Transverse colon (tissue), 4 donors: ENCODE results near the gene WDR18. TPM values are rescaled to one million over a fixed set of nuclear protein-coding genes. Genes with fewer than 3 reads are reported as not detected.

Experiments used
- DNase-seq: peaks from one replicate; pipeline ENCODE4 v3.0.0-alpha.2; 2019
- H3K27ac ChIP-seq, 4 donors: fragments of 200-600 bp; sonication (generic); 2 replicates each; pipeline ENCODE4 v1.5.1; 2016 to 2018; ENCODE audit warnings: inconsistent platforms in 4 of 4
- H3K27me3 ChIP-seq: fragments of 200-600 bp; sonication (generic); 2 replicates; pipeline ENCODE4 v1.5.1; 2017; ENCODE audit warnings: inconsistent platforms
- H3K36me3 ChIP-seq, 4 donors: fragments of 200-600 bp; sonication (generic); 2 replicates each; pipeline ENCODE4 v1.5.1; 2017 to 2019; ENCODE audit warnings: inconsistent platforms in 4 of 4
- H3K4me1 ChIP-seq, 4 donors: fragments of 200-600 bp; sonication (generic); 2 replicates each; pipeline ENCODE4 v1.5.1; 2017 to 2020; ENCODE audit warnings: inconsistent platforms in 4 of 4
- H3K4me3 ChIP-seq, 4 donors: fragments of 200-600 bp; sonication (generic); 1 replicate in 1 of 4; 2 replicates in 3 of 4; pipeline versions ENCODE4 v1.5.1 to v1.6.1; 2017 to 2019; ENCODE audit warnings: inconsistent platforms in 4 of 4
- H3K9me3 ChIP-seq, 2 donors: fragments of 200-600 bp; sonication (generic); 2 replicates each; pipeline ENCODE4 v1.5.1; 2017 to 2019; ENCODE audit warnings: inconsistent platforms in 2 of 2
- EP300 ChIP-seq: sonication (generic); formaldehyde crosslinking; IDR thresholded peaks from one replicate; pipeline ENCODE4 v1.6.1; 2017; ENCODE audit warnings: antibody characterized with exemption, low read depth
- POLR2A ChIP-seq: fragments of 450-650 bp; IDR thresholded peaks from one replicate; pipeline ENCODE4 v1.6.1; 2016; ENCODE audit warnings: antibody characterized with exemption, mild to moderate bottlenecking, moderate library complexity
- POLR2AphosphoS5 ChIP-seq, 3 donors: sonication (generic); formaldehyde crosslinking; IDR thresholded peaks; one replicate each; pipeline ENCODE4 v1.6.1; 2016; ENCODE audit warnings: antibody characterized with exemption in 3 of 3
- WGBS, 2 donors: methylation state at CpG; one replicate each; pipeline ENCODE4 v1.1.5; 2018; ENCODE audit warnings: low coverage in 1 of 2; 5-methylcytosine and 5-hydroxymethylcytosine counted together
- in situ Hi-C, 4 donors: fragments of 200-750 bp; cut with MboI; loops; one replicate each; pipeline versions ENCODE4 v1.15.0 to v1.15.1; 2017; ENCODE audit warnings: low sequenced_read_pairs in 3 of 4, low pct_ligation_motif_present in 1 of 4, low pct_unique_long_range_greater_than_20kb in 1 of 4
- intact Hi-C: fragments of 100-400 bp; cut with DNase I; formaldehyde crosslinking; loops from one replicate; pipeline ENCODE4 v1.15.1; 2023; ENCODE audit warnings: low total_unique reads
- total RNA-seq, 4 donors: library from RNA; depleted of rRNA; stranded (reverse); fragments of >200 nt; gene quantifications; one replicate each; pipeline ENCODE4 v1.1.0, GENCODE V29; 2016
- TF ChIP-seq, protein P1 (sequence below), 5 experiments: fragments of 200-600 bp in 3 of 5; fragments of 450-650 bp in 2 of 5; sonication (generic) in 3 of 5; IDR thresholded peaks; 1 replicate in 2 of 5; 2 replicates in 3 of 5; pipeline ENCODE4 v1.5.1; 2016 to 2017; ENCODE audit warnings: antibody characterized with exemption in 5 of 5, inconsistent platforms in 3 of 5, mild to moderate bottlenecking in 2 of 5, moderate library complexity in 1 of 5

The WDR18 gene
- total RNA-seq, 4 donors from 2014 or later = 23.1 to 47.4 (median 39.0) TPM

DNA sequence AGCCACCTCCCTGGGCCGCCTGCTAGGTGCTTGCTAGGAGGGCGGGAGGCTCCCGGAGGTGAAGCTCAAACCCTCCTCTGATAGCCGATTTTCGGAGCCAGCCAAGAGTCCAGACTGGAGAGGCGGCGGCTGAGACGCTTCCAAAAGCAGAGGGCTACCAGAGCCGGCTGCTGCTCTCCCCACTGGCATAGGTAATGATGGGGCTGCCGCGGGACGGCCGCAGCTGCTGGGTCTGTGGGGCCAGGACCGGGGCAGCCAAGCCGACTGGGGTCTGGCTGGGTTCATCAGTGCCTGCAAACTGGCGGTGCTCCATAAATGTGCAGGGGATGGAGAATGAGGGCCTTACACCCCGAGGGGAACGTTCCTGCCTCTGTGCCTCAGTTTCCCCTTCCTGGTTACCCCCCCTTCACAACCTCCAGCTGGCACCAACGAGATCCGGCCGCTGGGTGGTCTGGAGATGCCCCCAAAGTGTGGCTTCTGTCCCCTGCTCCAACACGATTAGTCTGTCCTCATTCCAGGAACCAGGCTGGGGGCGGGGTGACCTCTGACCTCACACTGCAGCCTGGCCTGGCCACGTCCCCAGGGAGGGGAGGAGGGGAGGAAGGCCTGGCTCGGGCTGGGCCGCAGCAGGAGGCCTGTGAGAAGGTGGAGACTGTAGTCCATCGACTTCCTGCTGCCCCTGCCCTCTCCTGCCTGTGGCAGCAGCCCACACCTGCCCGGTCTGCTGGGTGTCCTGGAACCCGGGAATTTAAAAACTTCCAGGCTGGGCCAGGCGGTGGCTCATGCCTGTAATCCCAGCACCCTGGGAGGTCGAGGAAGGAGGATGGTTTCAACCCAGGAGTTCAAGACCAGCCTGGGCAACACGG, 3.8 kb upstream of the WDR18 start:
- in situ Hi-C loops = loop anchor here (5.0 to 25.0 kb wide), 5 partner anchors 56 to 216 kb away; partner anchors contain the start of genes CFD (in 2 of the 4), ELANE (in 2 of the 4) and ARID3A (in 1 of the 4)

DNA sequence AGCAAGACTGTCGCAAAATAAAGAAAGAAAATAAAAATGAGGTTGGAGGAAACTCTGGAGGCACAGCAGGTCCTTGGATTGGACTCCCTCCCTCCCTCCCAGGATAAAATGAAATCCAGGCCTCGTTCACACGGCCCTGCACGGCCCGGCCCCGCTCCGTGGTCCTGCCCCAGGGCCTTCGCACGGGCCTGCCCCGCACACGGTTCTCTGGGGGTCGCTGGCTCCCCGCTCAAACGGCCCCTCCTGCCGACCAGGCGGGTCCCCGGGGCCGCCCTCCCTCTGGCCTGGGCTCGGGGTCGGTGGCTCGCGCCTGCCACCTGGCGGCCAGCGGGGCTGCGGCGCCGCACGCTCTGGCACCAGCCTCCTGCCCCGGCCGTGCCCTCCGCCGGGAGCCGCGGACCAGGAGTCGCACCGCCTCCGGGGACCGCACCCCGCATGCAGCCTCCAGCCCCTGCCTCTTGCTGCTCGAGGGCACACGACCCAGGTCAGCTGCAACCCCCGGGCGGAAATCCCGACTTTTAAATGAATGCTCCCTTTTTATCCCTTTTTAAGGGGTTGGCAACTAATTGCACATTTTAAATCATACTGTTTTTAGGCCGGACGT, 1.5 kb upstream of the WDR18 start:
- in situ Hi-C loops (loop anchor here (5.0 to 25.0 kb wide), 5 partner anchors 58 to 218 kb away; partner anchors contain the start of genes CFD (in 2 of the 4), ELANE (in 2 of the 4) and ARID3A (in 1 of the 4)), intact Hi-C loops (loop anchor here (1.0 to 5.0 kb wide), 2 partner anchors 60 to 125 kb away; partner anchors contain the start of gene CFD)
- peak; percentile 82 for DNase-seq
- Histone ChIP-seq H3K4me3 (peak overlapping the region in 3 of 4 donors; percentile 22 to 47 (median 27)), H3K4me1 (peaks cover 11 to 27% (median 22%) of the 10 kb centered on the region in 4 donors), H3K27me3 (peaks cover 6% of the 10 kb centered on the region), H3K9me3 (no peaks in the 10 kb centered on the region), H3K36me3 (no peaks in the 10 kb centered on the region), H3K27ac (peak overlapping the region; percentile 83 to 94 (median 88))
- WGBS, 2 donors = 1% methylated on average over 33 of the region's 46 CpGs; no CpG with 5 or more reads in 1 of the 2 donors
- TF ChIP-seq, protein P1, sequence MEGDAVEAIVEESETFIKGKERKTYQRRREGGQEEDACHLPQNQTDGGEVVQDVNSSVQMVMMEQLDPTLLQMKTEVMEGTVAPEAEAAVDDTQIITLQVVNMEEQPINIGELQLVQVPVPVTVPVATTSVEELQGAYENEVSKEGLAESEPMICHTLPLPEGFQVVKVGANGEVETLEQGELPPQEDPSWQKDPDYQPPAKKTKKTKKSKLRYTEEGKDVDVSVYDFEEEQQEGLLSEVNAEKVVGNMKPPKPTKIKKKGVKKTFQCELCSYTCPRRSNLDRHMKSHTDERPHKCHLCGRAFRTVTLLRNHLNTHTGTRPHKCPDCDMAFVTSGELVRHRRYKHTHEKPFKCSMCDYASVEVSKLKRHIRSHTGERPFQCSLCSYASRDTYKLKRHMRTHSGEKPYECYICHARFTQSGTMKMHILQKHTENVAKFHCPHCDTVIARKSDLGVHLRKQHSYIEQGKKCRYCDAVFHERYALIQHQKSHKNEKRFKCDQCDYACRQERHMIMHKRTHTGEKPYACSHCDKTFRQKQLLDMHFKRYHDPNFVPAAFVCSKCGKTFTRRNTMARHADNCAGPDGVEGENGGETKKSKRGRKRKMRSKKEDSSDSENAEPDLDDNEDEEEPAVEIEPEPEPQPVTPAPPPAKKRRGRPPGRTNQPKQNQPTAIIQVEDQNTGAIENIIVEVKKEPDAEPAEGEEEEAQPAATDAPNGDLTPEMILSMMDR (IDR thresholded peaks at IDR 0.05) = peak in 4 of 5 experiments; percentile 85 to 97 (median 92)
- no peak for TF ChIP-seq POLR2AphosphoS5 (IDR thresholded peaks at IDR 0.05)

More for the DNA sequence above, 3.8 kb upstream of the WDR18 start:
- TF ChIP-seq, protein P1 (IDR thresholded peaks at IDR 0.05) = no peak
- no peak for TF ChIP-seq POLR2A
- TF ChIP-seq POLR2AphosphoS5 (IDR thresholded peaks at IDR 0.05) = no peak
- no peak for TF ChIP-seq EP300
- intact Hi-C loops = loop anchor here (5.0 kb wide), 1 partner anchor 123 kb away; the partner anchor contains the start of gene CFD
- Histone ChIP-seq H3K27me3 (peaks cover 6% of the 10 kb centered on the region), H3K4me1 (peaks cover 11 to 25% (median 22%) of the 10 kb centered on the region in 4 donors), H3K27ac (no peak overlapping the region), H3K4me3 (no peak overlapping the region), H3K9me3 (no peaks in the 10 kb centered on the region), H3K36me3 (no peaks in the 10 kb centered on the region)
- no peak for DNase-seq
- 38% methylated on average over 32 of the region's 32 CpGs; no CpG with 5 or more reads in 1 of the 2 donors for WGBS, 2 donors

DNA sequence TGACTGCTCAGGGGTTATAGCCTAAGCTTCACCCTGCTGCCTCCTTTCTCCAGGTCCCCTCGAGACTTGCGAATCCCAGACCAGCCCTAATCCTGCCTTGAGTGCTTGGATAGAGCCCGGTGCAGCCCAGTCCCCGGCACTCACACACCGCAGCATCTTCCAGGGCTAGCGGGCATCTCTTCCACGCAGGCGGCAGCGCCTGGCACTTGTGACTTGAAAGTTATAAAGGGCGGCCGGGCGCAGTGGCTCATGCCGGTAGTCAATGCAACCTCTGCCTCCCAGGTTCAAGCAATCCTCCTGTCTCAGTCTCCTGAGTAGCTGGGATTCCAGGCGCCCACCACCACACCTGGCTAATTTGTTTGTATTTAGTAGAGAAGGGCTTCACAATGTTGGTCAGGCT, 1.9 kb downstream of the WDR18 start:
- H3K27ac ChIP-seq = no peak overlapping the region
- peaks cover 11 to 27% (median 22%) of the 10 kb centered on the region in 4 donors for H3K4me1 ChIP-seq
- no peaks in the 10 kb centered on the region for H3K27me3 ChIP-seq
- intact Hi-C loops = no loop called here
- H3K36me3 ChIP-seq = no peaks in the 10 kb centered on the region
- DNase-seq = no peak
- H3K4me3 ChIP-seq = no peak overlapping the region
- in situ Hi-C loops = loop anchor here (10.0 to 25.0 kb wide), 4 partner anchors 61 to 221 kb away; partner anchors contain the start of genes CFD (in 2 of the 4), ELANE (in 2 of the 4) and ARID3A (in 1 of the 4)
- TF ChIP-seq, protein P1 (IDR thresholded peaks at IDR 0.05) = no peak
- no peak for TF ChIP-seq POLR2AphosphoS5 (IDR thresholded peaks at IDR 0.05)
- TF ChIP-seq POLR2A = no peak
- no peak for TF ChIP-seq EP300
- H3K9me3 ChIP-seq = no peaks in the 10 kb centered on the region
- 91% methylated on average over 13 of the region's 14 CpGs; no CpG with 5 or more reads in 1 of the 2 donors for WGBS, 2 donors

DNA sequence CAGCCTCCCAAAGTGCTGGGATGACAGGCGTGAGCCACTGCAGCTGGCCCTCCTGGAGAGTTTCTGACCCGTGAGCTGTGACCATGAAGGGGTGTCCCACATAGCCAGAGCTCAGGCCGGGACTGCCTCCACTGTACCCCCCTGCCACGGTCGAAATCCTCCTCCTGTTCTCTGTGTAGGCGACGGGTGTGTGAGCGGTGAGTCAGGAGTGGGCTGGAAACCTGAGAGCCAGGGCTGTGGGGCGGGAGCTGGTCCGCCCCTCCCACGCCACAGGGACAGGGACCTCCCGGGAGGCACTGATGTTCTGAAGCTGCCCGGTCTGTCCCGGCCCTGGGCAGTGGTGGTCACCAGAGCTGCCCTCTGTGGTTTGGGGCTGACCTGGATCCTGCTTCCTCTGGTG, 3.9 kb downstream of the WDR18 start:
- intact Hi-C loops (no loop called here), in situ Hi-C loops (loop anchor here (10.0 to 25.0 kb wide), 4 partner anchors 63 to 223 kb away; partner anchors contain the start of genes CFD (in 2 of the 4), ELANE (in 2 of the 4) and ARID3A (in 1 of the 4))
- Histone ChIP-seq H3K4me3 (no peak overlapping the region), H3K27ac (no peak overlapping the region), H3K27me3 (no peaks in the 10 kb centered on the region), H3K9me3 (no peaks in the 10 kb centered on the region), H3K4me1 (peaks cover 6 to 19% (median 14%) of the 10 kb centered on the region in 4 donors), H3K36me3 (no peaks in the 10 kb centered on the region)
- TF ChIP-seq, protein P1 (IDR thresholded peaks at IDR 0.05) = no peak
- TF ChIP-seq POLR2A (no peak), POLR2AphosphoS5 (IDR thresholded peaks at IDR 0.05) (no peak), EP300 (no peak)
- WGBS, 2 donors = 94% methylated on average over 14 of the region's 14 CpGs; no CpG with 5 or more reads in 1 of the 2 donors
- DNase-seq = no peak
